ENCODE measurements around the gene TMEM209.
"Not testable (repeated sequence)": the region's sequence is repeated elsewhere in the genome, so short reads cannot be mapped to it uniquely, and the experiment has no call there.

The TMEM209 gene

DNA sequence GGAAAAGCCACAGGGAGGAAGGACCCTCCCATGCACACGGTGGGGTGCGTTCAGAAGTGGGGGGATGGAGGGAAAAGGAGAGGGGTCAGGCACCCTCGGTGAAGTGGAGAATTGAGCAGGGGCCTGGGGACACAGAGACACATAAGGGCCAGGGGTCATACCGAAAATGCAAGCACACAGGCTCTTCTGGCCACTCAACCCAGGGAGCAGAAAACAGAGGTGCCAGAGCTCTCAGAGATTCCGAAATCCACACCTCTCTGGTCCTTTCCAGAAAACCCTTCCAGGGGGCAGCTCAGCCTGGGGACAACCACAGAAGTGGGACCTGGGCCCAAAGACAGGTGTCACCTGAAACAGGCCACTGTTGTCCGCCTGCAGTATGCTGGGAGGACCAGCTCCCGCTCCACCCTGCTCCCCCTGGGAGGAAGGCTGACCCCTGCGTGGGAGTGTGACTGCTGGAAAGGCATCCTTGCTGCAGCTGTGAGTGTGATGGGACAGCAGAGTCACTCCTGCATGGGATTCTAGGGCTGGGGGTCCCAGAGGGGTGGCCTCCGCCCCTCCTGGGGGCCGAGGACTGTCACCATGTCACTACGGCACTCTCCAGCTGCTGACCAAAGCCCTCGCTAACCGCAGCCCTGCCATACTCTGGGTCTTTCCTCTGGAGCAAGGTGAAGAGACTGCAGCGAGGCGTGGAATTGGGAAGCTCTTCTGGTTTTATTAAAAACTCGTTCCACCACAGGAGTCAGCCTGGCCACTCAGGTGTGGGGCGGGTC is 63.1 kb downstream of the TMEM209 start:
- DNase-seq, result no peak

DNA sequence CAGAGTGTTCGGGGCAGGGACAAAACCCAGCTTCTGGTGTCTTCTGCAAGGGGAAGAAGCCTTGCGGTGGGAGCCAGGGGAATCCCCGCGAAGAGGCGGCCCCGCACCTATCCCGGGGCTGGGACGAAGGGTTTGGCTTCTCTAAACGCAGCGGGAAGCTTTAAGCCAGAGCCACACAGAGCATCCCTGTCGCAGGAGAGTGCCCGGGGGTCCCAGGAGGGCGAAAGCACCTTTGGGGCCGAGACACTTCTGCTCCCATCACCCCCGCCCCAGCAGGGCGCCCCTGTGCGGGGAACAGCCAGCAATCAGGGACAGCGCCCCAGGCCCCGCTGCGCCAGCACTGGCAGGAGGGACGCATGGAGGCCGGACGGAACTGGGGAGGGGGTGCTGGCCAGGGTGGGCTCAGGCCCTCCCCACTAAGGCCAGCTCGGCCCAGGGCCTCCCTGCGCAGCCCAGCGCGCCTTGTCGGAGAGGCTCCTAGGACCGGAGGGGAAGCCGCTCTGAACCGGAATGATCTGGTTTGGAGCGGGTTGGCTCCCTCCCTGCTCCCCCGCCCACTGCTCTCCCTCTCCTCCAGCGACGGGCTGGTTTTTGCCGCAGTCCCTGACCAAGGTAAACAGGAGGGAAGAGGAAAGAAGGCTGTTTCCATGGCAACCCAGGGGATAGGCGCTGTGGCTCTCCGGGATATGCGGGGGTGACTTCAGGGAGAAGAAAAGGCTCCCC is 63.9 kb downstream of the TMEM209 start:
- peak; percentile 61 for DNase-seq

DNA sequence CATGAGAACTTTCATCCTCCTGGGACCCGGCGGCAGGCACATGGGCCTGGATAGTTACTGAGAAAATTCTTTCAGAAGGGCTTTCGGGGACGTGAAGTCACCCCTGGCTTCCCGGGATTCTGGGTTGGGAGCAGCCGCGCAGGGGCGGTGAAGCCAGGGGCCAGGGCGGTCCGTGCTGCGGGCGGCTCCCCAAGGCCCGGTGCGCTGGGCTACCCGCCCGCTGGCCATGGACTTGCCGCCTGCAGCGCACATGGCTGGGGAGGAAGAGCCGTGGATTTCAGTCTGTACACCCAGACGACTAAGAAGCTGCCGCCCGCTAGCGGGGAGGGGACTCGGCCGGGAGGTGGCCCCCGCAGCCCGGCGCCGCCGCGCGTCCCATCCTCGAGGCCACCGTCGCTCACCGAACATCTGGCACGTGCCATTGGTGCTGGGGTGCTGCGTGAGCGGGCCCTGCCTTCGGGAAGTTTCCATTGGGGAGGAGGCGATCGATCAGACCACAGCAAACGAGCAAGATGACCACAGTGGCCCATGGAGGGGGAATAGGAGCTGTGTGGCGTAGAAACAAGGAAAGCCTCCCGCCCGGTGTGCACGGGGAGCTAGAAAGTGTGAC is 64.5 kb downstream of the TMEM209 start:
- DNase-seq, result no peak

DNA sequence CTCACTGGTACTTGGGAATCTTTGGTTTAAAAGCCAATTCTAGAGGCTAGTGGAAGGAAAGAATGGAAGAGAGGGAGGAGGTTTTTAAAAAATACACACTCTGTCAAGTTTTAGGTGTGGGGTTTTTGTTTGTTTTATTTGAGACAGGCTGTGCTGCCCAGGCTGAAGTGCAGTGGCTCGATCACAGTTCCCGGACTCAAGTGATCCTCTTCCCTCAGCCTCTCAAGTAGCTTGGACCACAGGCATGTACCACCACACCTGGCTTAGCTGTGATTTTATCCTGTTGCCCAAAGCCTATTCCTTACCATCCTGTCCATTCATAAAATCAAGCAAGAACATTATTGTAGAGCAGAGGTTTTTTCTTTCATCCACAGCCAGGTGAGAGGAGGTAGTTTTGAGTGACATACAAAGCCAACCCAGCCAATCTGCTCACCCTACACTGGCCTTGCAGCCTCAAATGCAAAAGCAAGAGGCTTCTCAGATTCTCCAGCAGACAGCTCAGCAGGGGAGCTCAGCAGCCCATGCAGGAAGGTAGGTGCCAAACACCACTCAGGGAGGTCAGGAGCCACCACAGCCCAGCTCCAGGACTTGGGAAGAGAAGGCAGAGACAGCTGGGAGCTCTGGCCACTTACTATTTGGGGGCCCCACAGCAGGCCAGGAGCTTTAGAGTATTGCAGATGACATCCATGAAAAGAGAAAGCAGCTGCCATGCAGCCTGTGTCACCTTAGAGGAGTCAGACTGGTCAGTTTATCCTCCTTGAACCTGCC is 65.8 kb downstream of the TMEM209 start:
- no peak for DNase-seq

DNA sequence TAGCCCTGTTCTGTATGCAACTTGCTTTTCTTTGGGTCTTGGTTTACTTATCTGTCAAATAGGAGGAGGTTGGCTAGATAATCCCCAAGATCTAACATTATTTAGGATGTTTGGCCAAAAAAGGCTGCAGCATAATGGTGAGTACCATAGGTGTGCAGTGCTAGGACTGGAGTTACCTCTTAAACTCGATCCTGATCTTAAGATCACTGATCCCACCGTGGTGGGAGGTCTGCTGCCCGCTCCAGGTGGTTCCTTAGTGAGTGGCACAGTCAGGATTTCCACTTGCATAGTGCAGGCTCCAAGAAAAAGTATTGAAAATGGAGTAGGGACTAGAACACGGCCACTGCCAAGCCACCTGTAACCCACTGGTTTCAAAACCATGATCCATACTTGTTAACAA is 68.0 kb downstream of the TMEM209 start:
- DNase-seq, result no peak

DNA sequence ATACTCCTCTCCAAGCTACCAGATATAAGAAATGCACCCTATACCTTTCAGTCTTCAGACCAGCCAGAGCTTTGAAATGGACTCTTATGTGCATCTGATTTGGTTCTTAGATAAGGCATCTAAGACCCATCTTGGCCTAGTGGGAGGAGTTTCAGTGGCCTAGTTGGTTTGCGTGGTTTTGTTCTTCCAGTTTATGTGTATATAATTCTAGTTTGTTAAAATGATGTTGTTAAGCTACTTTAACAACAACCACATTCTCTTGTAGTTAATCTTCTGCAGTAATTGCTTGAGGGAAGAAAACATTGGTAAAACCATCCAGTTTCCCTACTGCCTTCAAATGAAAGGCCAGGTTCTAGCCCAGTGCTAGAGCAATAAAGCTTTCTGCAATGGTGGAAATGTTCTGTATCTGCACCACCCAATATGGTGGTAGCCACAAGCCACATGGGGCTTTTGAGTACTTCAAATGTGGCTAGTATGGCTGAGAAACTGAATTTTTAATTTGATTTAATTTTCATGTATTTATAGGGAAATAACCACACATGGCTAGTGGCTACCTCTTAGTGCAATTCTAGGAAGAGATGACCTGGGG is 68.5 kb downstream of the TMEM209 start:
- no peak for DNase-seq

DNA sequence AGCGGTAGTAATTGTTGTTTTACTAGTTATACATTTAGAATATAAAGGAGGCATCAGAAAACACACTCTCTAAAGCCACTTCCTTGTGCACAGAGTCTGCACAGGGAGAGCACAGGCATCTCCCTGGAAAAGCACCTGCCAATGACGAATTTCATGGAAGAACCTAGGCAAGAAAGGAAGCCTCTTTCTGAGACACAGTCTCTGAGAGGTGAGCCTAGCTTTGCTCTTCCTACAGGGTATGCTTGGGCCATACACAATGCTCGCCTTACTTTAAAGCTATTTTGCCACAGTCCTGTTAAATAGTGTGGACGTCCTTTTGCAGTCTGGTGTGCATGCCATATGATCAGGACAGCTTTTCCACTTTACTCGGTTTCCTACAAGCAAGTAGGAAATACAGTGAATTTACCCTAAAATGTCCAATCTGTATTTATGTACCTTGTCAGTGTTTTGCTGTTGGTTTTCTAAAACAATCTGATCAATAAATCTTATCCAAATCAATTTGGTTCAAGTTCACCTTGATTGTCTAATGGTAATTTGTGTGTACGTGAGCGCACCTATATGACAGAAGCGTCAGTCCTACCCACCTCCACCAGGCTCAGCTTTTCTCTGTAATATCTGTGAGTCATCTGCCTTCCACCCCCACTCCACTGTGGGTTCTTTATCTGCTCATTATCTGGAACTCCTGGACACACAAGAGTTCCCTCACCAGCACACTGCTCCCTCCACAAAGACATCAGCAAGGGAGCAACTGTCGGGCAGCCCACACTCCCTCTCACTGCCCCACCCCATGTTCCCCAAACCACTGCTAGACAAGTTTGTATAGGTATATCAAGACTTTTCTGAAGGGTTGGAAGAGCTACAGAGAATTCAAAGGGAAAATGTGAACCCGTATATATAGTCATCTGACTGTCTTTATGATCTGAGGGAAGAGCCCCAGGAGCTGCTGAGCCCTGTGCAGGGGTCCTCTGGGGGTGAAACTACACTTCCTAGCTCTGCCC is 69.7 kb downstream of the TMEM209 start:
- no peak for DNase-seq

DNA sequence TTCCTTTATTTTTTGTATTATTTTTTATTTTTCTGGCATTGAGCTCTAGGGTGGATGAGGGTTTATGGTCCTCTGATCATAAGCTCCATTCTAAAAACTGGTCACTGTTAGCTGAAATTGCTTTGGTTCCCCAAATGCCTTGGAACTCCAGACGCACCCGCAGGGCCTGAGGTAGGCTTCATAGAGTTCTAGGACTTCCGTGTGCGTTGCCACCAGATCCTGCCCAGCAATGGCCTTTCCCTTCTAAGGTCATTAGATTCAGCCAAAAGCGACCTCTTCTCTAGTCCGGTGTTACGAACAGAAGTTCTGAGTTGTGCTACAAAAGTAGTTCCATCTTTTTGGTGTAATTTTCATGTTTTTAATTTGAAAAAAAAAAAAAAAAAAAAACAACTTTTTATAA is 70.5 kb downstream of the TMEM209 start:
- DNase-seq, result no peak

DNA sequence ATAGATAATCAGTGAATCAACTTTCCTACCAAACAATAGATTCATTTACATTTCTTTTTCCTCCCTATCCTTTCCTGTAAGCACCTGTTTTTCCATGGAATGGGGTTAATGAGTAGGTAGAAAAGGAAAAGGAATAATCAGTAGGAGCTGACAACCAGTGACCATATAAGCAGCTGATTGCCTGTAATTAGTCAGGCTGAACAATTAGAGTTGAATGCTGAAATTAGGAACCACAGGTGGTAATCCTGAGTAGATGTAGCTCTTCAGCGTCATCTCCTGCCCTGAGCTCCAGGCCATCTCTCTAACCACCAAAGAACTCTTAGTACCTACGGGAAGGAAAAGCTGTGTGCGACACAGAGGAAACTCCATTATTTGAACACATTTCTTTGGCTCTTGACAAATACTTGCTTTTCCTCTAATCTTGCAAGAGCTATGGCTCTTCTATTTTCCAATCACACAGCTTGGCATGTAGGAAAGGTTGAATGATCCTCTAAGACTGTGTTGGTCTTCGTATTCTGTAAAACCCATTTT is 71.0 kb downstream of the TMEM209 start:
- no peak for DNase-seq

DNA sequence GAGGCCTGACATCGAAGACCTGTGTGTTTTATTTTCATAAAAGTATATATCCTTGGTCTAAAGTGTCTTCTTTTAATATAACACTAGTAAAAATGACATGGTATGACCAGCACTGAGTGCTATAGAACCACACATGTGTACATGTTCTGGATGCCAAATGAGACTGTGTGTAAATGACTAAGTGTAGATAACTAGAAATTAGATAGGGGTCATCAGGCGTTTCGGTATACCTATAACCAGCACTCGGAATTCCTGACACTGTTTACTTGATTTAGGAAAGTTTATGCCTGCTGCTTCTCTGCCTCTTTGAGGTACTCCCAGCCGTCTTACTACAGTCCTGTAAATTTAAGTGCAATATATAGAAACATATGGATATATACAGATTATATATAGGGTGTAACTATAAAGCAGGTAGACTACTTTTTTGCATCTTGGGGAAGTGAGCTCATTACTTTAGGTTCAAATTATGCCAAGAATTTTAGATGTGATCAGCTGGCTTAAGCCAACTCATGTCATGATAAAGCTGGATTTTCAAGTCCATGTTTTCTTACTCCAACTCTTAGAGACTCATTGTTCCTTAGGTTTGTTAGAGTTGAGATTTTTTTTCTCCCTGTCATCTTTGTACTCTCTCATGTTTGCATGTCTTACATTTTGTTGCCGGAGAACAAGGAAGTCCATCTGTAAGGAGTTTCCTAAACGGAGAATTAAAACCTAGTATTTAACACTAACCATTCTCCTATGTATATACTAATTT is 72.0 kb downstream of the TMEM209 start:
- no peak for DNase-seq

DNA sequence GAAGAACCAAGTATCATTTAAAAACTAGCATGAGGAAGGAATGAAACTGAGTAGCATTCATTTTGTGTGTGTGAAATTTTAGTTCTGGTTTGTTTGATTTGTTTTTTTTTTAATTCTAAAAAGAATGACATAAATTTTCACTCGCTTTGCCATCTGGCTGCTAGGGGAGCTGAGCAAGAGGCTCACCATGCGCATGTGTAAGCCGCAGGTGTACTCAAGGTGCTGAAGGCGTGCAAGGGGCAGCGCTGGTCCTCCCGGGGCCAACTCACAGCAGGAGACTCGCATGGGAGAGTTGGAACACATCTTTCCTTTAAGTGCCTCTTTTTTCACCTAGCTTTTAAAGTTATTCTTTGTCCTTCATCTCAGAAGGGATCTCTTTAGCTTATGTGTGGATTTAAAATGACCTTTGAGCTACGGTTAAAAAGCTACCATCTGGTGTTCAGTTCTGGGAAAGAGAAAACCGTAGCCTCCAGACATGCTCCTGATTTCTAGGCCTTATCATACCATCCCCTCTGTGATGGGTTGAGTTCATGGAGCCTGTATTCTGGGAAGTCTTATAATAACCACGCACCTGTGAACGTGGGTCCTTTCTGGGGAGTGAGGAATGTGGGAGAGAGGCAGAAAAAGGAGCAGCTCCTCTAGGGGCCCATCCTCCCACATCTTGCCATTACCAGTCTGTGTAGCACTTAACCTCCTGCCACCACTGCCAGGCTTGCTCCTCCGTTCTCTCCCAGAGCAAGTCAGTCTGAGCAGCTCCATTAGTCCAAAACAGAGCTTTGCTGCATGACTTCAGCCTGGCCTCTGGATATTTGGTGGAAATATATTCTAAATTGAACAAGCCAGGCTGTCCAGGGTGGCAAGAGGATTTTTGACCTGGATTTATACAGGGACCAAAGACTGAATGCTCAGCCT is 73.0 kb downstream of the TMEM209 start:
- DNase-seq, result no peak

DNA sequence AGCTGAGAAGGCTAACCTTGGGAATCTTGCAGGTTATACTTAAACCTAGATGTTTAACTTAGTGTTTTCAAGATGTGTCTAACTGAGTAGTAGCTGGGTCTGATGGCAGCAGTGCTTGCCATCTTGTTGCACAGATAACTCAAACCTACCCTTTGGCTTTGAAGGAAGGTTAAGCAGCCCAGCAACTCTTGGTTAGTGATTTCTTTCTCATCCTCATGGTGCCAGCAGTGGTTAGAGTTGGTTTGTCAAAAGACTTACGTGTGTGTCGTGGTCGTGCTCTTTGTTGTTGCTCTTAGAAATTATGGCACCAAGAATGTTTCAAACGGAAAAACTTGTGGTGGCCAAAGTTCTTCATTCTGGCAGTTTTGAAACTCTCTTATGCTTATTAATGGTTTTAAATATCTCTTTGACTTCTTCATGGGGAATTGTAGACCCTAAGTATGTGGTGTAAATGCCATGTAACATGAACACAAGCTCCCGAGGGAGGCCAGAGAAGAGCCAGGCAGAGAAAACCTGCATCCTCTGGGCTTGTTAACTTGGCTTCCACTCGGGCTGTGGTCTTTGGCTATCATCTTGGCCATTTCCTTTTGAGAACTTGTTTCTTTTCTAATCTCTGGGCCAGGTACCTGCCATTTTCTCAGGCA is 73.9 kb downstream of the TMEM209 start:
- DNase-seq, result no peak

DNA sequence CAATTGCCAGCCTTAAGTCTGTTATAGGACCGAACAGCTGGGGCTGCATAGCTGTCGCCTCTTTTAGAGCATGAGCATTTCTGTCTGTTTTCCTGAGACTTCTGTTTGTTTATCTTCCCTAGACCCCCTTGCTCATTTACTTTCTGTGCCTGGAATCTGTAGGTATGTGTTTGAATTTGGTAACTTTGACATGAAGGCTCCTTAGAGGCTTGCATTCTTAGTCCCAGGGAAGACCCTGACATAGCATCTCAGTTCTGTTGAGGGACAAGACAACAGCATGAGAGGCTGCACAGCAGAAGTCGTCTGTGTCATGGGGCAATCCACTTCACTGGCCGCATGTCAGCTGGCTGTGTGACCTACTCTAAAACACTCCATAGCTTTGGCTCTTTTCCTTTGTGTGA is 76.2 kb downstream of the TMEM209 start:
- DNase-seq, result no peak

DNA sequence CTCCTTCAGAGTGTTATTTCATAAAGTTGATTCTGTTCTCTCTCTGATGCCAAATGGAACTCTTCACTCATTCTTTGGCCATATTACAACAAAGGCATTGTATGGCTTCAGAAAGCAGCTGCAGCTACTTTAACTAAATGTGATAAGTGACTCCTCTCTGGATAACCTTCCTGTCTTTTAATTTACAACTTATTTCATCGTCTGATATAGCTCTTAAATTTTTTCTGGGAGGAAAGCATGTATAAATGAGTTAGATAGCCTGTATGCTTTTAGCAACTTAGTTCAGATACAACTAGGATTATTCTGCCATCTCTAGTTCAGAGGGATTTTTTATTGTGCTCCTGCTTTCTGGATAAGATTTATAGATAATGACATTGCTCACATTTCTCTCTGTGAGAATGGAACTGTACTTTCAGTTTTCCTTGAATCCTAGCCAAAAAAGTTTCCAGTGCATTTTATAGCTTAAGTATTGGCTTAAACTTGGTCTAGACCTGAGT is 77.3 kb downstream of the TMEM209 start:
- DNase-seq, result no peak

DNA sequence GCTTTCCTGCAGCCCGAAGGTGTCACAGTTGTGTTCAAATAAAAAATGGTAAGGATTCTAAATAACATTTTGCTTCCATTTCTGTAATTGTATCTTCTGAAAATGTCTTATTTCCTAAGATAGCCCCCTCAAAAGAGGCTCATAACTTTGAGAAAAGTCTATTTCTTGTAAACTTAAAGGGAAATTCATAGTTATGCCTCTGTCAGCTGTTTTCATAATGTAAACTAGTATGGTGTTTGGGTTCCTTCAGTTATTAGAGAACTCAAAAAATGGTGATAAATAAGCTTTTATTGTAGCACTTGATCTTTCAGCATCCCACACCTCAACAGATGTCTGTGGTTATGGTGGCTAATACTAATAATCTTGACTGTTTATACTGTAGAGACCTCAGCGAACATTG is 77.8 kb downstream of the TMEM209 start:
- DNase-seq, result no peak

DNA sequence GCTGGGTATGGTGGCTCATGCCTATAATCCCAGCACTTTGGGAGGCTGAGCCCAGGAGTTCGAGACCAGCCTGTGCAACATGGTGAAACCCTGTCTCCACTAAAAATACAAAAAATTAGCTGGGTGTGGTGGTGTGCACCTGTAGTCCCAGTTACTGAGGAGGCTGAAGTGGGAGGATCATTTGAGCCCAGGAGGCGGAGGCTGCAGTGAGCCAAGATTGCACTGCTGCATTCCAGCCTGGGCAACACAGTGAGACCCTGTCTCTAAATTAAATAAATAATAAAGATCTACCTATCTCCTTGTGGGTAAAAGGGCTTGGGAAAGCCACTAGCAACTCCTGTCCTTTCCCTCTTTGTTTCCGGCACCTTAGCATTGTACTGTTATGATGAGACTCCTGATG is 78.4 kb downstream of the TMEM209 start:
- not testable (repeated sequence) for DNase-seq

DNA sequence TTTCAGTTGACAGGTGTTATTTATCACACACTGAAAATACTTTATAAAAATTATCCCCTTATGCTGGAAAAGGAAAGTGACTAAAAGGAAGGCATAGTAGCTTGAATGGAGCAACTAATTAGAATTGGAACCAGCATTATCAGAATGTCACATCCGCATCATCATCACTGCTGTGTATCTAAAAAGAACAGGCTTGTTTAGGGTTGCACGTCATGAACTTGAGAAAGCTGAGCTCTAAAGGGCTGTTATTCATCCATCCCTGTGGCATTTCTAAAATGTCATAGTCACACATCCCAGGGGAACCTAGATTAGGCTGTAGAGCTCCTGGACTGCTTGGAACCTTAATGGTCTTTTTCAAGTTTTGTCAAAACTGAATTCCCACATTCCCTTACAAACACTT is 80.5 kb downstream of the TMEM209 start:
- no peak for DNase-seq

DNA sequence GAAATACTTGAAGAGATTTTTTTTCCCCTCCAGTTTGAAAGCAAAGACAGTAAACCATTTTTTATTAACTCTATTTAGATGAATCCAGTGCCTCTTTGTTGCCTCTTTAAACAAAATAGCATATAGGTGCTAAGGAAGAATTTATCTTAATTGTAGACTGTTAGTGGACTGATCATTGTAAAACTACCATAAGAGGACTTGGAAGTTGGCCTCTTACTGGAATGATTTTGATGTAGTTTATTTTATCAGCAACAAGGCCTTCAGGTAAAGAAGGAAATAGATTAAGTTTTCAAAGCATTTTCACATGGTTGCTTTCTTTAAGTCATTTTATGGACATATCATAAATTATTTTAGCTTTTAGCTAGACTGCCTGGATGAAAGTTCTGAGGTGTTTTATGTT is 81.7 kb downstream of the TMEM209 start:
- DNase-seq, result no peak

DNA sequence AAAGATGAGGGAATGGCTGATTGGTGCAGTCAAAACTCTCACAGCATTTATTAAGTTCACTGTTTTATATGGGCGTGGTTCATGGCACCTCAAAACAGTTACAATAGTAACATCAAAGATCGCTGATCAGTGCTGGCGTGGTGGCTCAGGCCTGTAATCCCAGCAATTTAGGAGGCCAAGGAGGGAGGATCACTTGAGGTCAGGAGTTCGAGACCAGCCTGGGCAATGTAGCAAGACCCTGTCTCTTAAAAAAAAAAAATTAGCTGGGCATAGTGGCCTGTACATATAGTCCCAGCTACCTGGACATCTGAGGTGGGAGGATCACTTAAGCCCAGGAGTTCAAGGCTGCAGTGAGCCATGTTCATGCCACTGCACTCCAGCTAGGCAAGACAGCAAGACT is 86.4 kb downstream of the TMEM209 start:
- DNase-seq, result no peak

All from NCI-H2029 treated with DMSO at 0.1 percent for 48 hours (cell line).